HepG2 (cell line): Measurements from ENCODE around the gene MCOLN1.

Experiments used
- CEBPB ChIP-seq: IDR thresholded peaks from 2 replicates; pipeline ENCODE4 v1.6.1; 2011; ENCODE audit warnings: low read depth, low read length, improper control_type of control experiment, borderline replicate concordance
- FOXK1 ChIP-seq: sonication (generic); formaldehyde crosslinking; IDR thresholded peaks from 2 replicates; pipeline ENCODE4 v1.4.0; 2020; ENCODE audit warnings: low read depth, missing genetic modification reagents, borderline replicate concordance
- KDM5A ChIP-seq: fragments of 200-600 bp; sonication (generic); IDR thresholded peaks from 2 replicates; pipeline ENCODE4 v1.7.0; 2018; ENCODE audit warnings: antibody characterized with exemption, mild to moderate bottlenecking, low read length, borderline replicate concordance
- POLR2A ChIP-seq, 2 experiments: IDR thresholded peaks; 2 replicates each; pipeline ENCODE4 v1.6.1; 2011; ENCODE audit warnings: low read depth in 2 of 2, low read length in 2 of 2, mild to moderate bottlenecking in 1 of 2, moderate library complexity in 1 of 2; ENCODE audit not compliant: insufficient read depth in 1 of 2
- RAD21 ChIP-seq: fragments of 450-650 bp; formaldehyde crosslinking; IDR thresholded peaks from 2 replicates; pipeline ENCODE4 v1.5.0; 2020; ENCODE audit warnings: mild to moderate bottlenecking
- ZNF138 ChIP-seq: sonication (generic); formaldehyde crosslinking; IDR thresholded peaks from 2 replicates; pipeline ENCODE4 v1.5.0; 2020; ENCODE audit warnings: mild to moderate bottlenecking, low read depth, missing genetic modification reagents
- ZSCAN31 ChIP-seq: sonication (generic); formaldehyde crosslinking; IDR thresholded peaks from 2 replicates; pipeline ENCODE4 v1.5.0; 2020; ENCODE audit warnings: low read depth, mild to moderate bottlenecking, missing genetic modification reagents
- TF ChIP-seq, protein P1 (sequence below): sonication (generic); formaldehyde crosslinking; IDR thresholded peaks from 2 replicates; pipeline ENCODE4 v1.5.1; 2020; ENCODE audit warnings: mild to moderate bottlenecking, missing genetic modification reagents, moderate library complexity
- TF ChIP-seq, protein P2 (sequence below): sonication (generic); formaldehyde crosslinking; IDR thresholded peaks from 2 replicates; pipeline ENCODE4 v1.5.0; 2020; ENCODE audit warnings: mild to moderate bottlenecking, missing genetic modification reagents, moderate library complexity
- TF ChIP-seq, protein P3 (sequence below): sonication (generic); formaldehyde crosslinking; IDR thresholded peaks from 2 replicates; pipeline ENCODE4 v1.8.0; 2022; ENCODE audit warnings: missing genetic modification reagents, mild to moderate bottlenecking, inconsistent platforms, borderline replicate concordance
- TF ChIP-seq, protein P4 (sequence below): sonication (generic); formaldehyde crosslinking; IDR thresholded peaks from 2 replicates; pipeline ENCODE4 v1.4.0; 2020; ENCODE audit warnings: missing genetic modification reagents
- TF ChIP-seq, protein P5 (sequence below): sonication (generic); formaldehyde crosslinking; IDR thresholded peaks from 2 replicates; pipeline ENCODE4 v1.5.0; 2020; ENCODE audit warnings: mild to moderate bottlenecking, missing genetic modification reagents, borderline replicate concordance
- TF ChIP-seq, protein P6 (sequence below): sonication (generic); formaldehyde crosslinking; IDR thresholded peaks from 2 replicates; pipeline ENCODE4 v1.8.1; 2023; ENCODE audit warnings: missing genetic modification reagents, inconsistent platforms, borderline replicate concordance

DNA sequence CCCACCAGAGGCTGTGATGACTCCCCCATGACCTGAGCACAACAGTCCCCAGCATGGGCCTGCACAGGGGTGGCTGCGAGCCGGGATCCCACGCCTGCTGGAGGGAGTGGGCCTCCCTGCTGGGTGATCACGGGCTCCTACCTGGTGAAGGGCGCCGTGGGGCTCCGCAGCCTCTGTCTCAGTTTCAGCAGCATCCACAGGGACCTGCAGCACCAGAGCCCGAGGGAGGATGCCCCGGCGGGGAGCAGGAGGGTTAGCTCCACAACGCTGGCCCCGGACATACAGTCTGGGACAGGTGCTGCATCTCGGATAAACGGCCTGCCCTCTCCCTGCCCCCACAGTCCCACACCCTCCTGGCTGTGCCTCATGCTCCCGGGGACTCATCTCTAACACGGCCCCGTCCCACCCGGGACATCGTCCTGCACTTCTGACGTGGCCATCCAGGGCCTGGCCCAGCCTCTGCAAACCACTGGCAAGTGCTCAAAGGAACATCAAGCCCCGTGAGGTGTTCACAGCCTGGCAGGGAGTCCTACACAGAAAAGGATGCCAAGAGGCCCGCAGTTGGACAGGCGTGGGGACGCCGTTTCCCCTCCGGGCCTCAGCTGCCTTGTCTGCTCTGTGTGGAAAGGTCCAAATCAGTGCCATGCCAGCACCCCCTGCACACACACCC lies 44.1 kb upstream of the MCOLN1 start:
- TF ChIP-seq, protein P1, sequence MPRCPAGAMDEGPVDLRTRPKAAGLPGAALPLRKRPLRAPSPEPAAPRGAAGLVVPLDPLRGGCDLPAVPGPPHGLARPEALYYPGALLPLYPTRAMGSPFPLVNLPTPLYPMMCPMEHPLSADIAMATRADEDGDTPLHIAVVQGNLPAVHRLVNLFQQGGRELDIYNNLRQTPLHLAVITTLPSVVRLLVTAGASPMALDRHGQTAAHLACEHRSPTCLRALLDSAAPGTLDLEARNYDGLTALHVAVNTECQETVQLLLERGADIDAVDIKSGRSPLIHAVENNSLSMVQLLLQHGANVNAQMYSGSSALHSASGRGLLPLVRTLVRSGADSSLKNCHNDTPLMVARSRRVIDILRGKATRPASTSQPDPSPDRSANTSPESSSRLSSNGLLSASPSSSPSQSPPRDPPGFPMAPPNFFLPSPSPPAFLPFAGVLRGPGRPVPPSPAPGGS = no peak
- TF ChIP-seq KDM5A (no peak), ZNF138 (no peak), ZSCAN31 (CRISPR knock-in tag) (no peak), CEBPB (no peak), POLR2A (IDR thresholded peaks at IDR 0.05; ENCODE audit: insufficient read depth in 1 of 2, low read depth in 2 of 2, low read length in 2 of 2) (no peak), FOXK1 (CRISPR knock-in tag) (no peak), RAD21 (CRISPR knock-in tag) (no peak)
- TF ChIP-seq, protein P2, sequence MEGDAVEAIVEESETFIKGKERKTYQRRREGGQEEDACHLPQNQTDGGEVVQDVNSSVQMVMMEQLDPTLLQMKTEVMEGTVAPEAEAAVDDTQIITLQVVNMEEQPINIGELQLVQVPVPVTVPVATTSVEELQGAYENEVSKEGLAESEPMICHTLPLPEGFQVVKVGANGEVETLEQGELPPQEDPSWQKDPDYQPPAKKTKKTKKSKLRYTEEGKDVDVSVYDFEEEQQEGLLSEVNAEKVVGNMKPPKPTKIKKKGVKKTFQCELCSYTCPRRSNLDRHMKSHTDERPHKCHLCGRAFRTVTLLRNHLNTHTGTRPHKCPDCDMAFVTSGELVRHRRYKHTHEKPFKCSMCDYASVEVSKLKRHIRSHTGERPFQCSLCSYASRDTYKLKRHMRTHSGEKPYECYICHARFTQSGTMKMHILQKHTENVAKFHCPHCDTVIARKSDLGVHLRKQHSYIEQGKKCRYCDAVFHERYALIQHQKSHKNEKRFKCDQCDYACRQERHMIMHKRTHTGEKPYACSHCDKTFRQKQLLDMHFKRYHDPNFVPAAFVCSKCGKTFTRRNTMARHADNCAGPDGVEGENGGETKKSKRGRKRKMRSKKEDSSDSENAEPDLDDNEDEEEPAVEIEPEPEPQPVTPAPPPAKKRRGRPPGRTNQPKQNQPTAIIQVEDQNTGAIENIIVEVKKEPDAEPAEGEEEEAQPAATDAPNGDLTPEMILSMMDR (CRISPR knock-in tag) = no peak
- TF ChIP-seq, protein P3, sequence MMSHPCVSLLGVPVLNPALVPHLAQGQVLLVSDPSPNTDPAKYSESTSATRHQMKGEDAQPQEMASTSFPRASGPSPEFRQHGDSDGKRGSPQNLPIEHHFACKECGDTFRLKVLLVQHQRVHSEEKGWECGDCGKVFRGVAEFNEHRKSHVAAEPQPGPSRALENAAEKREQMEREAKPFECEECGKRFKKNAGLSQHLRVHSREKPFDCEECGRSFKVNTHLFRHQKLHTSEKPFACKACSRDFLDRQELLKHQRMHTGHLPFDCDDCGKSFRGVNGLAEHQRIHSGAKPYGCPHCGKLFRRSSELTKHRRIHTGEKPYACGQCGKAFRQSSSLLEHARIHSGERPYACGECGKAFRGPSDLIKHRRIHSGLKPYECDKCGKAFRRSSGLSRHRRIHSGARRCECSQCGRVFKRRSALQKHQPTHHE = no peak
- TF ChIP-seq, protein P4, sequence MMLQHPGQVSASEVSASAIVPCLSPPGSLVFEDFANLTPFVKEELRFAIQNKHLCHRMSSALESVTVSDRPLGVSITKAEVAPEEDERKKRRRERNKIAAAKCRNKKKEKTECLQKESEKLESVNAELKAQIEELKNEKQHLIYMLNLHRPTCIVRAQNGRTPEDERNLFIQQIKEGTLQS (CRISPR knock-in tag) = no peak
- TF ChIP-seq, protein P5, sequence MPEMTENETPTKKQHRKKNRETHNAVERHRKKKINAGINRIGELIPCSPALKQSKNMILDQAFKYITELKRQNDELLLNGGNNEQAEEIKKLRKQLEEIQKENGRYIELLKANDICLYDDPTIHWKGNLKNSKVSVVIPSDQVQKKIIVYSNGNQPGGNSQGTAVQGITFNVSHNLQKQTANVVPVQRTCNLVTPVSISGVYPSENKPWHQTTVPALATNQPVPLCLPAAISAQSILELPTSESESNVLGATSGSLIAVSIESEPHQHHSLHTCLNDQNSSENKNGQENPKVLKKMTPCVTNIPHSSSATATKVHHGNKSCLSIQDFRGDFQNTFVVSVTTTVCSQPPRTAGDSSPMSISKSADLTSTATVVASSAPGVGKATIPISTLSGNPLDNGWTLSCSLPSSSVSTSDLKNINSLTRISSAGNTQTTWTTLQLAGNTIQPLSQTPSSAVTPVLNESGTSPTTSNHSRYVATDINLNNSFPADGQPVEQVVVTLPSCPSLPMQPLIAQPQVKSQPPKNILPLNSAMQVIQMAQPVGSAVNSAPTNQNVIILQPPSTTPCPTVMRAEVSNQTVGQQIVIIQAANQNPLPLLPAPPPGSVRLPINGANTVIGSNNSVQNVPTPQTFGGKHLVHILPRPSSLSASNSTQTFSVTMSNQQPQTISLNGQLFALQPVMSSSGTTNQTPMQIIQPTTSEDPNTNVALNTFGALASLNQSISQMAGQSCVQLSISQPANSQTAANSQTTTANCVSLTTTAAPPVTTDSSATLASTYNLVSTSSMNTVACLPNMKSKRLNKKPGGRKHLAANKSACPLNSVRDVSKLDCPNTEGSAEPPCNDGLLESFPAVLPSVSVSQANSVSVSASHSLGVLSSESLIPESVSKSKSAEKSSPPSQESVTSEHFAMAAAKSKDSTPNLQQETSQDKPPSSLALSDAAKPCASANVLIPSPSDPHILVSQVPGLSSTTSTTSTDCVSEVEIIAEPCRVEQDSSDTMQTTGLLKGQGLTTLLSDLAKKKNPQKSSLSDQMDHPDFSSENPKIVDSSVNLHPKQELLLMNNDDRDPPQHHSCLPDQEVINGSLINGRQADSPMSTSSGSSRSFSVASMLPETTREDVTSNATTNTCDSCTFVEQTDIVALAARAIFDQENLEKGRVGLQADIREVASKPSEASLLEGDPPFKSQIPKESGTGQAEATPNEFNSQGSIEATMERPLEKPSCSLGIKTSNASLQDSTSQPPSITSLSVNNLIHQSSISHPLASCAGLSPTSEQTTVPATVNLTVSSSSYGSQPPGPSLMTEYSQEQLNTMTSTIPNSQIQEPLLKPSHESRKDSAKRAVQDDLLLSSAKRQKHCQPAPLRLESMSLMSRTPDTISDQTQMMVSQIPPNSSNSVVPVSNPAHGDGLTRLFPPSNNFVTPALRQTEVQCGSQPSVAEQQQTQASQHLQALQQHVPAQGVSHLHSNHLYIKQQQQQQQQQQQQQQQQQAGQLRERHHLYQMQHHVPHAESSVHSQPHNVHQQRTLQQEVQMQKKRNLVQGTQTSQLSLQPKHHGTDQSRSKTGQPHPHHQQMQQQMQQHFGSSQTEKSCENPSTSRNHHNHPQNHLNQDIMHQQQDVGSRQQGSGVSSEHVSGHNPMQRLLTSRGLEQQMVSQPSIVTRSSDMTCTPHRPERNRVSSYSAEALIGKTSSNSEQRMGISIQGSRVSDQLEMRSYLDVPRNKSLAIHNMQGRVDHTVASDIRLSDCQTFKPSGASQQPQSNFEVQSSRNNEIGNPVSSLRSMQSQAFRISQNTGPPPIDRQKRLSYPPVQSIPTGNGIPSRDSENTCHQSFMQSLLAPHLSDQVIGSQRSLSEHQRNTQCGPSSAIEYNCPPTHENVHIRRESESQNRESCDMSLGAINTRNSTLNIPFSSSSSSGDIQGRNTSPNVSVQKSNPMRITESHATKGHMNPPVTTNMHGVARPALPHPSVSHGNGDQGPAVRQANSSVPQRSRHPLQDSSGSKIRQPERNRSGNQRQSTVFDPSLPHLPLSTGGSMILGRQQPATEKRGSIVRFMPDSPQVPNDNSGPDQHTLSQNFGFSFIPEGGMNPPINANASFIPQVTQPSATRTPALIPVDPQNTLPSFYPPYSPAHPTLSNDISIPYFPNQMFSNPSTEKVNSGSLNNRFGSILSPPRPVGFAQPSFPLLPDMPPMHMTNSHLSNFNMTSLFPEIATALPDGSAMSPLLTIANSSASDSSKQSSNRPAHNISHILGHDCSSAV = no peak
- TF ChIP-seq, protein P6, sequence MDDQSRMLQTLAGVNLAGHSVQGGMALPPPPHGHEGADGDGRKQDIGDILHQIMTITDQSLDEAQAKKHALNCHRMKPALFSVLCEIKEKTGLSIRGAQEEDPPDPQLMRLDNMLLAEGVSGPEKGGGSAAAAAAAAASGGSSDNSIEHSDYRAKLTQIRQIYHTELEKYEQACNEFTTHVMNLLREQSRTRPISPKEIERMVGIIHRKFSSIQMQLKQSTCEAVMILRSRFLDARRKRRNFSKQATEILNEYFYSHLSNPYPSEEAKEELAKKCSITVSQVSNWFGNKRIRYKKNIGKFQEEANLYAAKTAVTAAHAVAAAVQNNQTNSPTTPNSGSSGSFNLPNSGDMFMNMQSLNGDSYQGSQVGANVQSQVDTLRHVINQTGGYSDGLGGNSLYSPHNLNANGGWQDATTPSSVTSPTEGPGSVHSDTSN (CRISPR knock-in tag) = no peak
